Activated CD8-positive, alpha-beta T cell treated with anti-CD3 and anti-CD28 coated beads for 36 hours (primary cell): ENCODE measurements around the gene RSPO4. TPM values are rescaled to one million over a fixed set of nuclear protein-coding genes. Genes with fewer than 3 reads are reported as not detected.
A peak's percentile ranks its signal among the peaks of the same experiment; 100 is the strongest.

ENCODE experiments used
- ATAC-seq: fragments of 200-7000 bp; cut with Tn5 transposase; one replicate; pipeline ENCODE4 v1.10.0; 2021; ENCODE audit warnings: mild to moderate bottlenecking, moderate library complexity
- CTCF ChIA-PET: fragments of 350-600 bp; sonication (Branson Sonifier 250); formaldehyde crosslinking; loops from one replicate; lab custom pipeline; 2021; ENCODE audit warnings: antibody characterized with exemption; lab: Charles Lee
- POLR2A ChIA-PET: fragments of 350-600 bp; sonication (Branson Sonifier 250); formaldehyde crosslinking; loops from one replicate; lab custom pipeline; 2021; ENCODE audit warnings: antibody characterized with exemption; lab: Charles Lee
- DNase-seq: peaks from one replicate; pipeline ENCODE4 v3.0.0-alpha.2; 2020
- H3K27ac Mint-ChIP-seq: one replicate; pipeline ENCODE4 v1.8.0; 2021; ENCODE audit warnings: mild to moderate bottlenecking, mixed read lengths
- H3K27me3 Mint-ChIP-seq: one replicate; pipeline ENCODE4 v1.8.0; 2021; ENCODE audit warnings: mixed read lengths
- H3K36me3 Mint-ChIP-seq: one replicate; pipeline ENCODE4 v1.8.0; 2021; ENCODE audit warnings: low read depth, mixed read lengths
- H3K4me1 Mint-ChIP-seq: one replicate; pipeline ENCODE4 v1.8.0; 2021; ENCODE audit warnings: low read depth, mixed read lengths
- H3K4me3 Mint-ChIP-seq: one replicate; pipeline ENCODE4 v1.8.0; 2021; ENCODE audit warnings: mild to moderate bottlenecking, moderate library complexity, mixed read lengths
- H3K9me3 Mint-ChIP-seq: one replicate; pipeline ENCODE4 v1.8.0; 2021; ENCODE audit warnings: mixed read lengths
- intact Hi-C: fragments of 100-400 bp; cut with micrococcal nuclease; formaldehyde crosslinking; loops from one replicate; pipeline ENCODE4 v1.10.0; 2022
- total RNA-seq, 2 experiments: library from RNA; stranded (reverse); gene quantifications; one replicate each; pipeline ENCODE4 v1.2.3, GENCODE V29; 2021
- TF ChIP-seq, protein P1 (sequence below): fragments of 200-600 bp; IDR thresholded peaks from one replicate; pipeline ENCODE4 v1.8.0; 2022; ENCODE audit warnings: antibody characterized with exemption, mild to moderate bottlenecking

Gene RSPO4
- total RNA-seq, 2 experiments from 2014 or later: not detected

DNA sequence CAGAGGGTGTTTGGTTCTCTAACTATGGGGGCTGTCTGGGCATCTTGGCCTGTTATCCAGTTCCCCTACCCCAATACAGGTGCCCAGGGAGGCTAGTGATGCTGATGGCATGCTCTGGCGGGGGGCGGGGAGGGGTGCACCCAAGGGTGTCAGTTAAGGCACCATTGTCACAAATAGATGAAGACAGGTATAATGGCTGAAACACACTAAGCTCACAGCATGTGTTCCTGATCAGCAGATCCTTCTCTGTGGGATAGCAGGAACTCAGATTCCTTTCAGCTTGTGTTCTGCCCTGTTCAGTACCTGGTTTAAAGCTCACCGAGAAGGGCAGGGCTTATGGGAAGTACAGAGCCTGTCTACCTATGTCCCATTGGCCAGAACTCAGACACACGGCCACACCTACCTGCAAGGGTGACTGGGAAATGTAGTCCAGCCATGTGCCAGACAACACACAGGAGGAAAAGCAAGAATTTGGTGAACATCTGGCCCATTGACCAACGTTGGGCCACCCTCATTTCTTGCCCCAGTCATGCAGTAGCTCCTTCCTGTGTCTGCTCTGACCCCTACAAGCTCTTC lies 3.4 kb upstream of the RSPO4 start:
- Mint-ChIP-seq H3K4me1 (peaks cover 7% of the 10 kb centered on the region), H3K9me3 (no peaks in the 10 kb centered on the region), H3K36me3 (no peaks in the 10 kb centered on the region), H3K27me3 (peaks cover 30% of the 10 kb centered on the region), H3K4me3 (no peak overlapping the region), H3K27ac (no peak overlapping the region)
- CTCF ChIA-PET: interaction anchor here (1.0 kb wide), 1 partner anchor 103 kb away, joined by 3 read pairs; no protein-coding TSS in a partner anchor
- POLR2A ChIA-PET: no interaction called here
- TF ChIP-seq, protein P1, sequence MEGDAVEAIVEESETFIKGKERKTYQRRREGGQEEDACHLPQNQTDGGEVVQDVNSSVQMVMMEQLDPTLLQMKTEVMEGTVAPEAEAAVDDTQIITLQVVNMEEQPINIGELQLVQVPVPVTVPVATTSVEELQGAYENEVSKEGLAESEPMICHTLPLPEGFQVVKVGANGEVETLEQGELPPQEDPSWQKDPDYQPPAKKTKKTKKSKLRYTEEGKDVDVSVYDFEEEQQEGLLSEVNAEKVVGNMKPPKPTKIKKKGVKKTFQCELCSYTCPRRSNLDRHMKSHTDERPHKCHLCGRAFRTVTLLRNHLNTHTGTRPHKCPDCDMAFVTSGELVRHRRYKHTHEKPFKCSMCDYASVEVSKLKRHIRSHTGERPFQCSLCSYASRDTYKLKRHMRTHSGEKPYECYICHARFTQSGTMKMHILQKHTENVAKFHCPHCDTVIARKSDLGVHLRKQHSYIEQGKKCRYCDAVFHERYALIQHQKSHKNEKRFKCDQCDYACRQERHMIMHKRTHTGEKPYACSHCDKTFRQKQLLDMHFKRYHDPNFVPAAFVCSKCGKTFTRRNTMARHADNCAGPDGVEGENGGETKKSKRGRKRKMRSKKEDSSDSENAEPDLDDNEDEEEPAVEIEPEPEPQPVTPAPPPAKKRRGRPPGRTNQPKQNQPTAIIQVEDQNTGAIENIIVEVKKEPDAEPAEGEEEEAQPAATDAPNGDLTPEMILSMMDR: no peak
- ATAC-seq (peak; percentile 90), DNase-seq (peak; percentile 56)
- intact Hi-C loops: no loop called here

GRCh38 chr20:1003920-1004697 lies 2.0 kb upstream of the RSPO4 start:
- ATAC-seq (no peak), DNase-seq (no peak)
- H3K4me3 Mint-ChIP-seq: no peak overlapping the region
- ChIA-PET POLR2A (interaction anchor here (1.5 kb wide), 1 partner anchor 21 kb away, joined by 3 read pairs; no protein-coding TSS in a partner anchor), CTCF (interaction anchor here (1.0 kb wide), 1 partner anchor 23 kb away, joined by 3 read pairs; no protein-coding TSS in a partner anchor)
- intact Hi-C loops: no loop called here
- H3K27ac Mint-ChIP-seq: no peak overlapping the region
- H3K9me3 Mint-ChIP-seq: no peaks in the 10 kb centered on the region
- TF ChIP-seq, protein P1: no peak
- peaks cover 38% of the 10 kb centered on the region for H3K27me3 Mint-ChIP-seq
- peaks cover 7% of the 10 kb centered on the region for H3K4me1 Mint-ChIP-seq
- H3K36me3 Mint-ChIP-seq: no peaks in the 10 kb centered on the region

DNA sequence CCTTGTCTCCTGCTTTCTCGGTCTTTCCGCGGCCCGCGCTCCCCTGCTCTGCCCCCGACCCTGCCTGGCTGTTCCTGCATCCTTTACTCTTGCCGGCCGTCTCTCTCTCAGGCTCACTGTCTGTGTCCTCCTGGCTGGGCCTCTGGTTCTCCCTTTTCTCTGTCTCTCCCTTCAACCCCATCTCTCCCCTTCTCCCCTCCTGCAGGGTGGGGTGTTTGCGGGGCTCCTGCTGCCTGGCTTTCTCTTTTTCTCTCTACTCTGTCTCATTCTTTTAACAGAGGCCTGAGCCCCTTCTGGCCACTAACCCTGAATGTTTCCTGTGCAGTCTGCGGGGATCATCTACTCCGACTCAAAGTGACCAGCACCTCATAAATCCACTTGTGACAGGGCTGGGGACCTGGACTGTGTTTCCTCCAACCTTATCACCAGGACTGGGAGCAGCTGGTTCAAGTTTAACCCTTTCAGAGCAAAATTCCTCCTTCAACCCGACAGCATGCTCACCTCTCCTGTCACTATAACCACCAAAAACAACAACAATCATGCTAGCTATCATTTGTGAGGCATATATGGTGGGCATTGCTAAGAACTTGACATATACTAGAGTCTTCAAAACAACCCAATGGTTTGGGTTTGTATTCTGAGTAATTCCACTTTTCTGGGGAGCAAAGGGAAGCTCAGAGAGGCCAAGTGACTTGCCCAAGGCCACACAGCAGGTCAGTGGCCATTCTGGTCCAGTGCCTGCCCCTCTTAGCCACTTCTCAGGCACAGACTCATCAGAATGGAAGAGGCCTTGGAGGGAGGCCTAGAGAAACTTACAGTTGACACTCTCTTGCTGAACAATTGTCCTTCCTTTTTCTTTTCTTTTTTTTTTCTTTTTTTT lies 811 bp upstream of the RSPO4 start:
- Mint-ChIP-seq H3K4me1 (peaks cover 7% of the 10 kb centered on the region), H3K9me3 (no peaks in the 10 kb centered on the region), H3K36me3 (no peaks in the 10 kb centered on the region), H3K4me3 (peak overlapping the region; percentile 59), H3K27ac (no peak overlapping the region), H3K27me3 (peaks cover 37% of the 10 kb centered on the region)
- TF ChIP-seq, protein P1: no peak
- intact Hi-C loops: no loop called here
- ATAC-seq (no peak), DNase-seq (no peak)
- ChIA-PET POLR2A (interaction anchor here (1.5 kb wide), 1 partner anchor 22 kb away, joined by 3 read pairs; no protein-coding TSS in a partner anchor), CTCF (interaction anchor here (1.0 kb wide), 1 partner anchor 24 kb away, joined by 3 read pairs; no protein-coding TSS in a partner anchor)

DNA sequence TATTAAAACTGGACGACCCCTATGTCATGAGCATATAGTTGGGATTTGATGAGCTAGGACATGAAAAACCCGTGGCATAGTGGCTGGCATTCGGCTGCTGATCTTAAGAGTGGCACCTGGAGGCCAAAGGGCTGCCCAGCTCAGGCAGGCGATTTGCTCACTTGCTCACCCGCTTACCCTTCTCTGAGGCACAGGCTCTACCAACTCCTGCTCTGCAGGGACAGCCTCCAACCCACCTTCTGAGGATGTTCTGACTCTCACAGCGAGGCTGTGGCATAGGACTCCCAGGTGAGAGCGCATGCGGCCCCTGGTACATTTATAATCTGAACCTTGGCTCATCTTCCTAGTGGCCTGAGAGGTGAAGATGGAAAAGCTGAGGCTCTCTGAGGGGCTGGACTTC lies 995 bp downstream of the RSPO4 start:
- intact Hi-C loops: no loop called here

More for the DNA sequence above, 995 bp downstream of the RSPO4 start:
- ATAC-seq (no peak), DNase-seq (no peak)
- no peaks in the 10 kb centered on the region for H3K9me3 Mint-ChIP-seq
- ChIA-PET POLR2A (no interaction called here), CTCF (interaction anchor here (0.7 to 1.7 kb wide), 2 partner anchors 9 to 107 kb away, joined by 3 to 6 read pairs; no protein-coding TSS in a partner anchor)
- H3K4me3 Mint-ChIP-seq: no peak overlapping the region
- TF ChIP-seq, protein P1: no peak
- no peaks in the 10 kb centered on the region for H3K36me3 Mint-ChIP-seq
- peaks cover 37% of the 10 kb centered on the region for H3K27me3 Mint-ChIP-seq
- no peak overlapping the region for H3K27ac Mint-ChIP-seq
- H3K4me1 Mint-ChIP-seq: peaks cover 7% of the 10 kb centered on the region
